Suprapubic skin (tissue), 4 donors: ENCODE data around the gene CFAP92. TPM values are rescaled to one million over a fixed set of nuclear protein-coding genes. Genes with fewer than 3 reads are reported as not detected.

Experiments used
- DNase-seq, 2 donors: peaks; one replicate each; pipeline ENCODE4 v3.0.0-alpha.2; 2019; ENCODE audit warnings: low spot score in 2 of 2
- H3K27ac ChIP-seq: fragments of 200-600 bp; sonication (generic); one replicate; pipeline ENCODE4 v1.5.1; 2019
- H3K27me3 ChIP-seq: fragments of 200-600 bp; sonication (generic); one replicate; pipeline ENCODE4 v1.5.1; 2019
- H3K36me3 ChIP-seq: fragments of 200-600 bp; sonication (generic); one replicate; pipeline ENCODE4 v1.5.1; 2019
- H3K4me1 ChIP-seq: fragments of 200-600 bp; sonication (generic); one replicate; pipeline ENCODE4 v1.5.1; 2019
- H3K4me3 ChIP-seq: fragments of 200-600 bp; sonication (generic); one replicate; pipeline ENCODE4 v1.5.1; 2019; ENCODE audit warnings: mild to moderate bottlenecking
- H3K9me3 ChIP-seq: fragments of 200-600 bp; sonication (generic); one replicate; pipeline ENCODE4 v1.5.1; 2019
- CTCF ChIP-seq, 2 donors: fragments of 200-600 bp in 1 of 2; fragments of 450-650 bp in 1 of 2; sonication (generic) in 1 of 2; IDR thresholded peaks; one replicate each; pipeline ENCODE4 v1.5.1; 2016 to 2019; ENCODE audit warnings: antibody characterized with exemption in 2 of 2, mild to moderate bottlenecking in 1 of 2, moderate library complexity in 1 of 2
- EP300 ChIP-seq: sonication (generic); formaldehyde crosslinking; IDR thresholded peaks from one replicate; pipeline ENCODE4 v1.6.1; 2017; ENCODE audit warnings: antibody characterized with exemption
- POLR2A ChIP-seq, 2 donors: fragments of 450-650 bp; IDR thresholded peaks; one replicate each; pipeline ENCODE4 v1.6.1; 2017; ENCODE audit warnings: antibody characterized with exemption in 2 of 2, mild to moderate bottlenecking in 2 of 2, moderate library complexity in 2 of 2
- POLR2AphosphoS5 ChIP-seq, 3 donors: sonication (generic); formaldehyde crosslinking; IDR thresholded peaks; one replicate each; pipeline ENCODE4 v1.6.1; 2017; ENCODE audit warnings: antibody characterized with exemption in 3 of 3
- WGBS: methylation state at CpG from one replicate; pipeline ENCODE4 v1.1.5; 2018; 5-methylcytosine and 5-hydroxymethylcytosine counted together
- total RNA-seq, 4 donors: library from RNA; depleted of rRNA; stranded (reverse); fragments of >200 nt; gene quantifications; one replicate each; pipeline ENCODE4 v1.1.0, GENCODE V29; 2016

The CFAP92 gene
- total RNA-seq, 4 donors from 2014 or later, result 0.11 to 1.7 (median 0.87) TPM

DNA sequence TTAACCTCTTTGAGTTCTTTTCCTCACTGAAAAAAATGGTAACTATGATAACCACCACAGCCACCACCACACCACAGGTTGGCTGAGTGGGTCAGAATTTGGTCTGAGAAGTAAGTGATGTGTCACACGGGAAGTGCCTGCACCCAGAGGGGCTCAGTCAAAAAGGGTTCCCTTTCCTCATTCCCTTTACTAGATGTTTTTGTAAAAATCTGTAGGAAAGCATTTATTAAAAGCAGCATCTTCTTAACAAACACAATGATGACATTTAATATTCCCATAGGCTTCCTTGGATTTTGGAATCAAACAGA is 23.2 kb downstream of the CFAP92 start:
- H3K27me3 ChIP-seq, result no peaks in the 10 kb centered on the region
- no peaks in the 10 kb centered on the region for H3K36me3 ChIP-seq
- peaks cover 21% of the 10 kb centered on the region for H3K4me1 ChIP-seq
- TF ChIP-seq CTCF (IDR thresholded peaks at IDR 0.05), result no peak
- TF ChIP-seq POLR2A (IDR thresholded peaks at IDR 0.05), result no peak
- no peaks in the 10 kb centered on the region for H3K9me3 ChIP-seq
- DNase-seq, result no peak
- 71% methylated on average over 1 of the region's 1 CpG for WGBS
- H3K4me3 ChIP-seq, result no peak overlapping the region
- no peak overlapping the region for H3K27ac ChIP-seq

- no peak for DNase-seq
- H3K9me3 ChIP-seq, result no peaks in the 10 kb centered on the region
- no peak overlapping the region for H3K4me3 ChIP-seq
- no peak overlapping the region for H3K27ac ChIP-seq
- H3K27me3 ChIP-seq, result no peaks in the 10 kb centered on the region
- WGBS, result 10% methylated on average over 12 of the region's 12 CpGs
- no peaks in the 10 kb centered on the region for H3K36me3 ChIP-seq
- peaks cover 21% of the 10 kb centered on the region for H3K4me1 ChIP-seq
- TF ChIP-seq POLR2A (IDR thresholded peaks at IDR 0.05) (no peak), CTCF (IDR thresholded peaks at IDR 0.05) (peak; percentile 83 to 92)
Observed at GRCh38 chr3:128969993-128970739, 23.7 kb downstream of the CFAP92 start.

- TF ChIP-seq CTCF (IDR thresholded peaks at IDR 0.05), result no peak
- DNase-seq, result no peak
- no peaks in the 10 kb centered on the region for H3K36me3 ChIP-seq
- no peaks in the 10 kb centered on the region for H3K9me3 ChIP-seq
- no peak overlapping the region for H3K27ac ChIP-seq
- H3K27me3 ChIP-seq, result no peaks in the 10 kb centered on the region
- 82% methylated on average over 6 of the region's 6 CpGs for WGBS
- H3K4me1 ChIP-seq, result peaks cover 21% of the 10 kb centered on the region
- no peak overlapping the region for H3K4me3 ChIP-seq
Observed at GRCh38 chr3:128967748-128968355, 26.0 kb downstream of the CFAP92 start.

DNA sequence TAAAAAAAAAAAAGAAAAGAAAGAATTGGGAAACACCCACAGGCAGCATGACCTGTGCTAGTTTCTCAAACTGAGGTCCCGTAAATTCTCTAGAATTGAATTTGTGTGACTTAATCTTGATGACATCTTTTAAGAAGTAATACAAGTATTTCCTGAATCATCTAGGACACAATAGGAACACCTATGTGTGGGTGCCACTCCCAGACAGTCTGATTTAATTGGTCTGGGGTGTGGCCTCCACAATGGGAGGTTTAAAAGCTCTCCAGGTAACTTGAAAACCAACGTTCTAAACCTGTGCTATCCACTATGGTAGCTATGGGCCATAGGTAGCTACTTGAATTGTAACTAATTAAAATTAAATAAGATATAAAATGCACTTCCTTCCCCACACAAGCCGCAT is 28.1 kb downstream of the CFAP92 start:
- WGBS, result 68% methylated on average over 3 of the region's 3 CpGs
- Histone ChIP-seq H3K9me3 (no peaks in the 10 kb centered on the region), H3K27ac (no peak overlapping the region), H3K36me3 (no peaks in the 10 kb centered on the region), H3K4me1 (peaks cover 11% of the 10 kb centered on the region), H3K27me3 (no peaks in the 10 kb centered on the region), H3K4me3 (no peak overlapping the region)
- TF ChIP-seq POLR2A (IDR thresholded peaks at IDR 0.05), result no peak
- DNase-seq, result no peak

- H3K27ac ChIP-seq, result no peak overlapping the region
- 75% methylated on average over 9 of the region's 9 CpGs for WGBS
- no peak overlapping the region for H3K4me3 ChIP-seq
- H3K9me3 ChIP-seq, result no peaks in the 10 kb centered on the region
- no peaks in the 10 kb centered on the region for H3K36me3 ChIP-seq
- DNase-seq, result no peak
- TF ChIP-seq CTCF (IDR thresholded peaks at IDR 0.05) (no peak), POLR2A (IDR thresholded peaks at IDR 0.05) (no peak), EP300 (no peak), POLR2AphosphoS5 (IDR thresholded peaks at IDR 0.05) (no peak)
- H3K27me3 ChIP-seq, result no peaks in the 10 kb centered on the region
- peaks cover 6% of the 10 kb centered on the region for H3K4me1 ChIP-seq
Observed at GRCh38 chr3:128965280-128965679, 28.6 kb downstream of the CFAP92 start.

DNA sequence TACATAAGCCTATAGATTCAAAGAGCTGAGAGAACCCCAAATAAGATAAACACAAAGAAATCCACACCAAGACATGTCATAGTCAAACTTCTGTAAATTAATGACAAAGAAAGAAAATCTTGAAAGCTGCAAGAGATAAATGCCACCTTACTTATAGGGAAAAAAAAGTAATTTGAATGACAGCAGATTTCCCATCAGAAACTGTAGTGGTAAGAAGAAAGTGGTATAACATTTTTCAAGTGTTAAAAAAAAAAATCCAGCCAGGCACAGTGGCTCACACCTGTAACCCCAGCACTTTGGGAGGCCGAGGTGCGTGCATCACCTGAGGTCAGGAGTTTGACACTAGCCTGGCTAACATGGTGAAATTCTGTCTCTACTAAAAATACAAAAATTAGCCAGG is 37.4 kb downstream of the CFAP92 start:
- no peak overlapping the region for H3K4me3 ChIP-seq
- WGBS, result 88% methylated on average over 2 of the region's 2 CpGs
- no peak overlapping the region for H3K27ac ChIP-seq
- DNase-seq, result no peak
- H3K27me3 ChIP-seq, result no peaks in the 10 kb centered on the region
- H3K9me3 ChIP-seq, result no peaks in the 10 kb centered on the region
- H3K36me3 ChIP-seq, result no peaks in the 10 kb centered on the region
- H3K4me1 ChIP-seq, result no peaks in the 10 kb centered on the region
- TF ChIP-seq POLR2AphosphoS5 (IDR thresholded peaks at IDR 0.05) (no peak), POLR2A (IDR thresholded peaks at IDR 0.05) (no peak), EP300 (no peak), CTCF (IDR thresholded peaks at IDR 0.05) (no peak)
